Activated T-helper 1 cell treated with anti-CD3 and anti-CD28 coated beads, Interleukin-12 subunit alpha, Interleukin-12 subunit beta, Interleukin-2, Interleukin-4 antibody, amounts not matched to agents 30 ng/mL and 10 ng/mL and 1 ng/mL, durations not matched to agents 14 hours and 24 hours and 36 hours (primary cell): ENCODE data around the gene TTC32. TPM values are rescaled to one million over a fixed set of nuclear protein-coding genes. Genes with fewer than 3 reads are reported as not detected.
"Not testable (repeated sequence)": the region's sequence is repeated elsewhere in the genome, so short reads cannot be mapped to it uniquely, and the experiment has no call there.

Source experiments
- DNase-seq: peaks from one replicate; pipeline ENCODE4 v3.0.0; 2021; ENCODE audit warnings: low spot score
- H3K27ac Mint-ChIP-seq: one replicate; pipeline ENCODE4 v1.8.0; 2021; ENCODE audit warnings: mild to moderate bottlenecking, mixed read lengths
- H3K27me3 Mint-ChIP-seq: one replicate; pipeline ENCODE4 v1.8.0; 2022; ENCODE audit warnings: mild to moderate bottlenecking, moderate library complexity, mixed read lengths; ENCODE audit not compliant: insufficient read depth
- H3K36me3 Mint-ChIP-seq: one replicate; pipeline ENCODE4 v1.8.0; 2021; ENCODE audit warnings: low read depth, mixed read lengths
- H3K4me1 Mint-ChIP-seq: one replicate; pipeline ENCODE4 v1.8.0; 2021; ENCODE audit warnings: low read depth, mixed read lengths
- H3K4me3 Mint-ChIP-seq: one replicate; pipeline ENCODE4 v1.8.0; 2021; ENCODE audit warnings: mild to moderate bottlenecking, moderate library complexity, mixed read lengths
- H3K9me3 Mint-ChIP-seq: one replicate; pipeline ENCODE4 v1.8.0; 2021; ENCODE audit warnings: mixed read lengths
- intact Hi-C: fragments of 100-400 bp; cut with micrococcal nuclease; formaldehyde crosslinking; loops from one replicate; pipeline ENCODE4 v1.15.1; 2024
- total RNA-seq: library from RNA; stranded (reverse); gene quantifications from 2 replicates; pipeline ENCODE4 v1.2.3, GENCODE V29; 2022

TTC32 gene
- total RNA-seq, 1 donor from 2014 or later = 14.0 TPM

DNA sequence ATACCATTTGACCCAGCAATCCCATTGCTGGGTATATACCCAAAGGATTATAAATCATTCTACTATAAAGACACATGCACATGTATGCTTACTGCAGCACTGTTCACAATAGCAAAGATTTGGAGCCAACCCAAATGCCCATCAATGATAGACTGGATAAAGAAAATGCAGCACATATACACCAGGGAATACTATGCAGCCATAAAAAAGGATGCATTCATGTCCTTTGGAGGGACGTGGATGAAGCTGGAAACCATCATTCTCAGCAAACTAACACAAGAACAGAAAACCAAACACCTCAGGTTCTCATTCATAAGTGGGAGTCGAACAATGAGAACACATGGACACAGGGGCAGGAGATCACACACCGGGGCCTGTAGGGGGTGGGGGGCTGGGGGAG is 20.4 kb upstream of the TTC32 start:
- H3K4me1 Mint-ChIP-seq, H3K27ac Mint-ChIP-seq, intact Hi-C loops, H3K27me3 Mint-ChIP-seq, DNase-seq, H3K4me3 Mint-ChIP-seq: not testable (repeated sequence)
- Mint-ChIP-seq H3K36me3 (peaks cover 16% of the 10 kb centered on the region), H3K9me3 (peaks cover 11% of the 10 kb centered on the region)

DNA sequence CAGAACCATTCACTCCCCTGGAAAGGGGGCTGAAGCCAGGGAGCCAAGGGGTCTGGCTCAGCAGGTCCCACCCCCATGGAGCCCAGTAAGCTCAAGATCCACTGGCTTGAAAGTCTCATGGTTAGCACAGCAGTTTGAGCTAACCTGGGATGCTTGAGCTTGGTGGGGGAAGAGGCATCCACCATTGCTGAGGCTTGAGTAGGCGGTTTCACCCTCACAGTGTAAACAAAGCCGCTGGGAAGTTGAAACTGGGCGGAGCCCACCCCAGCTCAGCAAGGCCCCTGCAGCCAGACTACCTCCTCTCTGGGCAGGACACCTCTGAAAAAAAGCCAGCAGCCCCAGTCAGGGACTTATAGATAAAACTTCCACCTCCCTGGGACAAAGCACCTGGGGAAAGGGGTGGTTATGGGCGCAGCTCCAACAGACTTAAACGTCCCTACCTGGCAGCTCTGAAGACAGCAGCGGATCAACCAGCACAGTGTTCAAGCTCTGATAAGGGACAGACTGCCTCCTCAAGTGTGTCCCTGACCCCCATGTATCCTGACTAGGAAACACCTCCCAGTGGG is 14.7 kb upstream of the TTC32 start:
- H3K9me3 Mint-ChIP-seq = no peaks in the 10 kb centered on the region
- peaks cover 3% of the 10 kb centered on the region for H3K36me3 Mint-ChIP-seq
- no peaks in the 10 kb centered on the region for H3K4me1 Mint-ChIP-seq
- intact Hi-C loops = no loop called here
- no peaks in the 10 kb centered on the region for H3K27me3 Mint-ChIP-seq
- DNase-seq = no peak
- no peak overlapping the region for H3K4me3 Mint-ChIP-seq
- H3K27ac Mint-ChIP-seq = no peak overlapping the region

DNA sequence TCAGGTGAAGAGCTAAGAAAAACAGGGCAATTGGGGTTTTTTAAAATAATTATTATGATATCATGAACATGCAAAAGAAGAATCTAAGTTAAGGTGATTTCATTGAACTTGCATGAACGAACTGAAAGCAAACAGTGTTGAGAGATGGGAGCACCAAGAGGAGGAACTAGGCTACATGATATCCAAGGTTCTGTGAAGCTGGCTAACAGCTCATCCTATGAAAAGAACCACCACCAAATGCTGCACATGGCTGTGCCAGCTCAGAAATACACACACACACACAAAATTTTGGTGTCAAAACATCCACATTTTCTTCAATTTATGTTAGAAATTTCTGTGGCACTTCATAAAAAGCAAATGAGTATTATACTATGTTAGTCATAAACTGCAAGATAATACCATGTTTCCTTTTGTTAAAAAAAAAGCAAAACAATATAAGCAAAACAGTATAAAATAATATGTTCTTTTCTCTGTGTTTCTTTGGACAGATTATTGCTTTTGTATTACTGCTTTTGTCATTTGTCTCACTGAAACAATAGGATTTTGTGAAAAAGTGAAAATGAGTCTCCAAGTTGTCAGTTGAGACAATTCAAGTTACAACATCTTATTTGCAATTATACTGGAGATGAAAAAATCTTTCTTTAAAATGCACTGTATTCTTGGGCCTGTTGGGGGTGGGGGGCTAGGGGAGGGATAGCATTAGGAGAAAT is 12.6 kb upstream of the TTC32 start:
- no peak for DNase-seq
- Mint-ChIP-seq H3K4me3 (no peak overlapping the region), H3K9me3 (no peaks in the 10 kb centered on the region), H3K27ac (no peak overlapping the region), H3K4me1 (no peaks in the 10 kb centered on the region), H3K36me3 (no peaks in the 10 kb centered on the region), H3K27me3 (no peaks in the 10 kb centered on the region)
- intact Hi-C loops = no loop called here

DNA sequence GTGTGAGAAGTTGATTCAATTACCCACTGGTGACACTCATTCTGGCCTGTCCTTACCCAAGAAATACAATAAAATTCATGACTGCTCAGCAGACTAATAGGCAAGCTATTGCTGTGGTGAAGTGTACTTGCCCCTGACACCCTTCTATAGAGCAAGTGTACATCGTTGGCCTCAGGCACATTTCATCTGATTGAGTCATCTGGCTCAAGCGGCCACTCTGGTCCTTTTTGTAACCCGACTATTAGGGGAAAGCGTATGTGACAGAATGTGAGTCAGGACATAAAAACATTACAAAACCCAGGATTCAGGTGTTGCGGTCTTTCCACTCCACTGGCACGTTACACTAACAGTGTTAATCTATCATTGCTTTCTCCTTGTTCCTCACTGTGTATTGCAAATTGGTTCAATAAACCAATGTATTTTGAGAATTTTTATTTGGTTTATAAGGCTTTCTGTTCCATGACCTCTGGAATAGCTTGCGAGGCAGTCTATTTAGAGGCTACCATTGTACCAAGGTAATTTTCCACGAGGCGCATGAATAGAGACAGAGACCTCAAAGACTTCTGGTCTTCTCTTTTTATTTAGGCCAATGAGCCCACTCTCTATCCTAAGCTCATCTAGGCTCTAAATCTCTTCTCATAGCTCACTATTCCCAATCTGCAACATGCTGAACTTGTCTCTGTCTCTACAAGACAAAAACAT is 10.2 kb upstream of the TTC32 start:
- peaks cover 4% of the 10 kb centered on the region for H3K27me3 Mint-ChIP-seq
- H3K9me3 Mint-ChIP-seq = no peaks in the 10 kb centered on the region

DNA sequence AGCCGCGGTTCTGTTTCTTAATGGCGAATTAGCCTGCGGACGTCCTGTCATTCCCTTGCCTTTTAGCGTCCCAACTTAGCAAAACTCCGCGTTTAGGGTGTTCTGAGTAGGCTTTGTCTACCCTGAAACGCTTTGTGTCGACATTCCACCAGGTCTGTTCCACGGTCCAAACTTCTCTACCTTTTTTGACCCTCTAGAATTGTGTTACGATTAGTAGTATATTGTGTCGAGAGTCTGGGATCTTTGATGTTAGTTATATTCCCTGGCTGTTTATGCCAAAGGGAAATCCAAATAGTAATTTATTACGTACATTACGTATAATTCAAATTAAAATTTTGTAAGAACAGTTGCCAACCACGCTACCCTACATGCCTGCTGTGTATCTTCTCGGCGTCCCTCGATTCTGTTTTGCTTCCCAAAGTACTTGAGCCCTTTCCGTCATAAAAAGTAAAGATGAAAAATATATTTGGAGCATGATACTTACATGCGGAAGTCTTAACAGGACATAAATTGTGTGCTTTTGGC is 495 bp upstream of the TTC32 start:
- peaks cover 9% of the 10 kb centered on the region for H3K27me3 Mint-ChIP-seq
- intact Hi-C loops = loop anchor here (5.0 kb wide), 2 partner anchors 465 to 545 kb away; partner anchors contain the start of gene RHOB
- peak overlapping the region; percentile 94 for H3K27ac Mint-ChIP-seq
- peaks cover 48% of the 10 kb centered on the region for H3K4me1 Mint-ChIP-seq
- peaks cover 5% of the 10 kb centered on the region for H3K9me3 Mint-ChIP-seq
- peak overlapping the region; percentile 91 for H3K4me3 Mint-ChIP-seq
- DNase-seq = no peak
- H3K36me3 Mint-ChIP-seq = peaks cover 9% of the 10 kb centered on the region

More for the DNA sequence above, 10.2 kb upstream of the TTC32 start:
- no peak for DNase-seq
- Mint-ChIP-seq H3K4me3 (no peak overlapping the region), H3K4me1 (no peaks in the 10 kb centered on the region), H3K36me3 (no peaks in the 10 kb centered on the region), H3K27ac (no peak overlapping the region)
- intact Hi-C loops = no loop called here

DNA sequence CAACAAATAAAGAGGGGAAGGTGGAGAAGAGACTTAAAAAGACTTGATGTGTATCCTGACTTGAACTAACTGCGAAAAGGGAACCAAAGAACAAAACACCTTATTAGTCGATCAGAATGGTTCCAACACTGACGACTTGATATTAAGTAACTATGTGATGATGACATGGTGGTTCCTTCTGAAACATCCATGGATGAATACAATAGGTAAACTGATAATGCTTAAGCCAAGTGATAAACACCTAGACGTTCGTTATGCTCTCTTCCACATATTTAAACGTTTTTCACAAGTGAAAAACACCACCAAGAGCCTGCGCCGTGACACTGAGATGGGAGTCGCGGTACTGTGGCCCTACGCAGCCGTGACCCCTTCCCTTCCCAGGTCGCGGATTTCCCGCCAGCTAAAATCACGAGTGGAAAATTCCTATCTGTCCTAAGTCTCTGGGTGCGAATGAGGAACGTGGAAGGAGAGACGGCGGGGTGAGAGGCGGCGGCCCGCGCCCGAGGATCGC is 797 bp downstream of the TTC32 start:
- no peak for DNase-seq
- Mint-ChIP-seq H3K27me3 (peaks cover 9% of the 10 kb centered on the region), H3K9me3 (peaks cover 5% of the 10 kb centered on the region), H3K4me1 (peaks cover 47% of the 10 kb centered on the region), H3K27ac (peak overlapping the region; percentile 94), H3K4me3 (peak overlapping the region; percentile 91), H3K36me3 (peaks cover 10% of the 10 kb centered on the region)
- intact Hi-C loops = loop anchor here (1.0 to 5.0 kb wide), 11 partner anchors 8 to 1341 kb away; partner anchors contain the start of genes LAPTM4A, LDAH, PUM2 and RDH14

DNA sequence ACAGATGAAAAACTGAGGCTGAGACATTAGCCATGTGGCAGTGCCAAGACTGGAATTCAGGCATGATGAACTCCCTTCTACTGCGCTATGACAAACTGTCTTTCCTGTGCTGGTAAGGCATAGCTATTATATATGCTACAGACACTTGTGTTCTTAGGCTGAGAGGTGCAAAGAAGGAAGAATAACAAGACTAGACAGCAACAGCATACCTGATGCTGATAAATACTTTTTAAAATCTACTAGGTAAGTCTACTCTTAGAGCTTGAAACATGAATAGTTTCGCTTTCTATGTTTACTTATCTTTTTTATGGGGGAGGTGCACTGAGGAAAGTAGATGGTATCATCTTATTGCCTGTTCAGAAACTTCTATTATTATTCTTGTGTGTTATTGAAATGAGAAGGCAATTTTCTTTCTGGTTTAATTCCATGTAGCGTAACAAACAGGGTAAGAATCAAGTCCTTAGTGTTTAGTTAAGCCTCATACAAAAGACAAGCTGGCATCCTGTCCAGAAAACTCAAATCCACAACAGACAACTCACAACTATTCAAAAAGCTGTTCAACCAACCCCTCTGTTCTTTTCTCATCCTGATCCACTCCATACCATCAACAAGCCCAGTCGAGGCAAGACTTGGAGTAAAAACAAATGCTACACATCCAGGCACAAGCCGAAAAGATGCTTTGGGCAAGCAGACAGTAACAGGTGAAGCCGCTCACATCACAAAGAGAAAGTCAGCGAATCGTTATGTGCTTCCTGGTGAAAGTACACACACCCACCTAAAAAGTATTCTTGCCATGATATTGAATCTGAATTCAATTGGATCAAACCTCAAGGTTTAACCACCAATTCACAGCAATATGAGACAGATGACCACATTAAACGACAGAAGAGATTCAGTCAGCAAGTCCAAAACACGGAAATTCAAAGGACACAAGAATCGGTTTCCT is 1.5 kb downstream of the TTC32 start:
- peak; percentile 23 for DNase-seq
- H3K36me3 Mint-ChIP-seq = peaks cover 13% of the 10 kb centered on the region
- H3K27me3 Mint-ChIP-seq = peaks cover 9% of the 10 kb centered on the region
- peaks cover 54% of the 10 kb centered on the region for H3K4me1 Mint-ChIP-seq
- peak overlapping the region; percentile 94 for H3K27ac Mint-ChIP-seq
- peak overlapping the region; percentile 91 for H3K4me3 Mint-ChIP-seq
- intact Hi-C loops = loop anchor here (2.0 to 5.0 kb wide), 5 partner anchors 31 to 923 kb away; partner anchors contain the start of genes LDAH and RHOB
- peaks cover 5% of the 10 kb centered on the region for H3K9me3 Mint-ChIP-seq

DNA sequence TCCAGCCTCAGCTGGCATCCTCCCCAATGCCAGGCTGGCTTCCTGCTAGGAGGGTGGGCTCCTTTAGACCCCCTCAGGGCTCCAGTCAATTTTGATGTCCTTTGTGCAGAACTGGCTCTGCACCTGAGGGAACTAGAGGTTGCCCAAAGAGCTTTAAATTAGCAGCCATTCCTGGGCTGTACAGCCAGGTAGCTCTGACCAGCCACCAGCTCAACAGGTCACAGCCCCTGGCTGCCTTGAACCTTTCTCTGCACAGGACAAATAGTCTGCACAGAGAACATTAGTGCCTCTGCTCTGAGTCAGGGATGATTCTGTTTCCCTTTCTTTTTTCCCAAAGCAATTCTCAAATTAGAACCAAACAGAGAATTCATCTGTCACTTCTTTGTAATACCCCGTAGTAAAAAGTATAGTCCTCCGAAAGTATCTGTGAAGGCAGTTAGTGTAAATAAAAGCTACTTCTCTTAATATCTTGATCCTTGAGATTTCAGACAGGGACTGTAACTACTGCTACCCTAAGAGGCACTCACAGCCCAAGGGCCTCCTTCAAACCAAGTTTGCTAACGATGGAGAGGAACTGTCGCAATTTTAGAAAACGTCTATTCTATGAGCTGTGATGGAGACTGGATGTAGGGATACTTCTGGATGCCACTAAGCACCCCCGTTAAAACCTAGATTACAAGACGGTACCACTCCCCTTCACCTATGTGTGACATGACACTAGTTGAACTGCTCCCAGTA is 3.0 kb downstream of the TTC32 start:
- Mint-ChIP-seq H3K4me3 (no peak overlapping the region), H3K4me1 (peaks cover 64% of the 10 kb centered on the region), H3K36me3 (peaks cover 14% of the 10 kb centered on the region), H3K9me3 (no peaks in the 10 kb centered on the region), H3K27ac (no peak overlapping the region), H3K27me3 (peaks cover 3% of the 10 kb centered on the region)
- intact Hi-C loops = no loop called here
- DNase-seq = no peak

DNA sequence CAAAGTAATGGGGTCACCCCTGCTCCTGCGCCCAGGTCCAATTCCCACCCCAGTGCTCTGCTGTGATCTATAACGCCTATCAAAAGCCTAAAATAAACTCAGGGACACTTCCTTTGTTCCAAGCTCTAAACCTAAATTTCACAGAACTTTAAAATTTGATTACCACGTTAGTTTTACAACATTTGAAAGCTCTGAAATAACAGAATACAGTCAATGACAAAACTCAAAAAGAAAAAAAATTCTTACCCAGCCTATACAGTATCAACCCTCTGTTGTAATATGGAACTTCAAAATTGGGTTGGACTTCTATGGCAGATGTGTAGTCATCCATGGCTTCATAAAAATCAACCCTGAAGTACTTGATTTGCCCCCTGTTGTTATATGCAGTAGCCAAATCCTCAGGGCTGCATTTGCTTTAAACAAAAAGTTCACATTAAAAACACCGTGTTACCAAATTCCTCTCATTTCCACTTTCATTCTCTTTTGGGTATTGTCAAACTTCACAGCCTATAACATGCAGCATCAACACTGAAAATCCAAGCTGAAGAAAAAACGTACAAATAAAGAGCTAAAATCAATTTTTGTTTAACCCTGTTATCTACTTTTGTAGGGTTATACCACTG is 4.0 kb downstream of the TTC32 start:
- no peak overlapping the region for H3K27ac Mint-ChIP-seq
- intact Hi-C loops = no loop called here

DNA sequence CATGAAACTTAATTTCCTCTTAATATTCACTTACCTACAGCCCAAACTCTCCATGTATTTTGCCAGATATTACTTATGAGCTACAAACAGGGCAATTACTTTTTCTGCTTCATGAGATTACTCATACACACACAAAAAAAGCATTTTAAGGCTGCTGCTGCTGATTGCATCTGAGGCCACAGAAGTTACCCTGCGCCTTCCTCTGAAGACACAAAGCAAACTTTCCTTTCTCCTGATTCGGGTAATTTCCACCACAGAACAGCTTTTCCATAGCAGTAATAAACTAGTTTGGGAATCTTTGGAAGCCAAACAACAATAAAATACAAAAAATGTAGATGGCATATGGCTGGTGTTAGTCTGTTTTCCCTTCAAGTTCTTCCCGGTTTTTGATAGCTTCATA is 6.2 kb downstream of the TTC32 start:
- H3K4me1 Mint-ChIP-seq = peaks cover 67% of the 10 kb centered on the region
- intact Hi-C loops = no loop called here
- H3K36me3 Mint-ChIP-seq = peaks cover 25% of the 10 kb centered on the region
- DNase-seq = no peak
- peak overlapping the region; percentile 20 for H3K4me3 Mint-ChIP-seq
- no peak overlapping the region for H3K27ac Mint-ChIP-seq
- H3K27me3 Mint-ChIP-seq = no peaks in the 10 kb centered on the region
- H3K9me3 Mint-ChIP-seq = no peaks in the 10 kb centered on the region

More for the DNA sequence above, 4.0 kb downstream of the TTC32 start:
- no peaks in the 10 kb centered on the region for H3K27me3 Mint-ChIP-seq
- peak overlapping the region; percentile 45 for H3K4me3 Mint-ChIP-seq
- H3K36me3 Mint-ChIP-seq = peaks cover 18% of the 10 kb centered on the region
- DNase-seq = no peak
- peaks cover 61% of the 10 kb centered on the region for H3K4me1 Mint-ChIP-seq
- H3K9me3 Mint-ChIP-seq = no peaks in the 10 kb centered on the region

DNA sequence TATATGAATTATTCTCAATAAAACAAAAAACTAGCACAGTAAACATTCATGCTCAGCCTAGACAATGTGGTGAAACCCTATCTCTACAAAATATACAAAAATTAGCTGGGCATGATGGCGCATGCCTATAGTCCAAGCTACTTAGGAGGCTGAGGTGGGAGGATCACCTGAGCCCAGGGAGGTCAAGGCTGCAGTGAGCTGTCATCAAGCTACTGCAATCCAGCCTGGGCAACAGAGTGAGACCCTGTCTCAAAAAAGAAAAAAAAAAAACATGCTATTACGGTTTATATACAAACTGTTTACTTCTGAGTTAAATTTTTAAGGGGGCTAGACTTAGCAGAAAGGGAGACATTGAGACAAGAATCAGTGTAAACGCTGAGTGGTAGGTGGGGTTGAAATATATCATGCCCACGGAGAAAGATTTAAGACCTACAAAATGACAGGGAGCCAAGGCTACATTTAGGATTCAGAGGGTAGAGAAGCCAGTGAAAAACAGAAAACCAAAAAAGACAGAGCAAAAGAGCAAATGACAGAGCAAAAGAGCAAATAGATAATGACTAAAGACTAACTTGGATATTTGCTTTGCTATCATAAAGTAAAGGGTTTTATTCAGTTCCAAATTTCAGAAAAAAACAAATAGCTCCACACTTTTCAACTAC is 7.5 kb downstream of the TTC32 start:
- Mint-ChIP-seq H3K36me3 (peaks cover 27% of the 10 kb centered on the region), H3K27me3 (no peaks in the 10 kb centered on the region), H3K4me3 (peak overlapping the region; percentile 1), H3K9me3 (no peaks in the 10 kb centered on the region), H3K27ac (peak overlapping the region; percentile 14), H3K4me1 (peaks cover 71% of the 10 kb centered on the region)
- no peak for DNase-seq
- intact Hi-C loops = no loop called here
